Measurements from ENCODE around the gene LRP1B.
A peak's percentile ranks its signal among the peaks of the same experiment; 100 is the strongest.

The LRP1B gene

GRCh38 chr2:141586985-141587384 lies 543.8 kb downstream of the LRP1B start:
- no peak for DNase-seq (ENCODE audit: low read depth)
- no peak overlapping the region for H3K4me3 ChIP-seq (ENCODE audit: low read depth, low read length)
- no peak for TF ChIP-seq CTCF (IDR thresholded peaks at IDR 0.05; ENCODE audit: control insufficient read depth, extremely low read depth, insufficient read depth)

- no peak overlapping the region for H3K4me3 ChIP-seq (ENCODE audit: low read depth, low read length)
- TF ChIP-seq CTCF (IDR thresholded peaks at IDR 0.05; ENCODE audit: control insufficient read depth, extremely low read depth, insufficient read depth) = no peak
- no peak for DNase-seq (ENCODE audit: low read depth)
Observed at GRCh38 chr2:141582213-141582612, 548.6 kb downstream of the LRP1B start.

GRCh38 chr2:141579071-141579470 lies 551.7 kb downstream of the LRP1B start:
- H3K4me3 ChIP-seq (ENCODE audit: low read depth, low read length) = no peak overlapping the region
- TF ChIP-seq CTCF (IDR thresholded peaks at IDR 0.05; ENCODE audit: control insufficient read depth, extremely low read depth, insufficient read depth) = no peak
- no peak for DNase-seq (ENCODE audit: low read depth)

- no peak for TF ChIP-seq CTCF (IDR thresholded peaks at IDR 0.05; ENCODE audit: control insufficient read depth, extremely low read depth, insufficient read depth)
- no peak for DNase-seq (ENCODE audit: low read depth)
- no peak overlapping the region for H3K4me3 ChIP-seq (ENCODE audit: low read depth, low read length)
Observed at GRCh38 chr2:141570474-141571131, 560.2 kb downstream of the LRP1B start.

- no peak for TF ChIP-seq CTCF (IDR thresholded peaks at IDR 0.05; ENCODE audit: control insufficient read depth, extremely low read depth, insufficient read depth)
- H3K4me3 ChIP-seq (ENCODE audit: low read depth, low read length) = no peak overlapping the region
- DNase-seq (ENCODE audit: low read depth) = no peak
Observed at GRCh38 chr2:141569941-141570340, 560.9 kb downstream of the LRP1B start.

GRCh38 chr2:141565597-141565996 lies 565.2 kb downstream of the LRP1B start:
- TF ChIP-seq CTCF (IDR thresholded peaks at IDR 0.05; ENCODE audit: control insufficient read depth, extremely low read depth, insufficient read depth) = no peak
- DNase-seq (ENCODE audit: low read depth) = peak; percentile 83
- peak overlapping the region; percentile 21; the same call in 1 of the 2 replicates for H3K4me3 ChIP-seq (ENCODE audit: low read depth, low read length)

GRCh38 chr2:141560723-141561122 lies 570.1 kb downstream of the LRP1B start:
- no peak overlapping the region for H3K4me3 ChIP-seq (ENCODE audit: low read depth, low read length)
- TF ChIP-seq CTCF (IDR thresholded peaks at IDR 0.05; ENCODE audit: control insufficient read depth, extremely low read depth, insufficient read depth) = no peak
- no peak for DNase-seq (ENCODE audit: low read depth)

All from LNCaP clone FGC (cell line).